ENCODE measurements around the gene UQCC2.

DNA sequence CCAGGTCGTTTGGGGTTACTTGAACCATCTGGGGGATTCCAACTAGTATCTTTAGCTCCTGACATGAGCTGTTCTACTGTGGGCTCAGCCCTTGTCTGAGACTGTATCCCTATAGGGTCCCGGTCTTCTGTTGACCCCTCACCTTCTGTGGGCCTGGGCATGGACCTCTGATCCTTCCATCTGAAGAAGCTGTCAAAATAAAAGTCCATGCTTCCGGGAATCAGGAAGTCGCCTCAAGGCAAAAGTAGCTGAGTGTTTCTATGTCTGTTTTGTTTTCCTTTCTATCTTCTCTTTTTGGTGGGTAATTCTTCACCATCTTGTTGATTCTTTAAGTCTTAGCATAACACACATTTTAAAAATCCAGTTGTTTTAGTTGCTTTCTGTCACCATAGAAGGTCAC, 60.1 kb downstream of the UQCC2 start:
- no peak for TF ChIP-seq CTBP1 (IDR thresholded peaks at IDR 0.05; ENCODE audit: borderline replicate concordance)
- TF ChIP-seq FOXK2 (IDR thresholded peaks at IDR 0.05), result no peak
- no peak for TF ChIP-seq FOXA1 (IDR thresholded peaks at IDR 0.05)
- TF ChIP-seq FOXM1 (IDR thresholded peaks at IDR 0.05; ENCODE audit: borderline replicate concordance), result no peak
- no peak for TF ChIP-seq BHLHE40 (IDR thresholded peaks at IDR 0.05; ENCODE audit: borderline replicate concordance)
- TF ChIP-seq LEF1 (IDR thresholded peaks at IDR 0.05; ENCODE audit: borderline replicate concordance), result no peak
- TF ChIP-seq SP1 (IDR thresholded peaks at IDR 0.05), result no peak
- no peak for TF ChIP-seq TARDBP (IDR thresholded peaks at IDR 0.05)
- no peak for TF ChIP-seq ELF4 (IDR thresholded peaks at IDR 0.05)
